Stimulated activated CD8-positive, alpha-beta memory T cell treated with anti-CD3 and anti-CD28 coated beads, Interleukin-7, amount 100 ng/mL, for 4 hours (primary cell): ENCODE measurements around the gene TRAPPC2L.

Source experiments
- DNase-seq, 2 donors: peaks; one replicate each; pipeline ENCODE4 v3.0.0-alpha.2; 2020; ENCODE audit warnings: low read depth in 2 of 2

TRAPPC2L gene

DNA sequence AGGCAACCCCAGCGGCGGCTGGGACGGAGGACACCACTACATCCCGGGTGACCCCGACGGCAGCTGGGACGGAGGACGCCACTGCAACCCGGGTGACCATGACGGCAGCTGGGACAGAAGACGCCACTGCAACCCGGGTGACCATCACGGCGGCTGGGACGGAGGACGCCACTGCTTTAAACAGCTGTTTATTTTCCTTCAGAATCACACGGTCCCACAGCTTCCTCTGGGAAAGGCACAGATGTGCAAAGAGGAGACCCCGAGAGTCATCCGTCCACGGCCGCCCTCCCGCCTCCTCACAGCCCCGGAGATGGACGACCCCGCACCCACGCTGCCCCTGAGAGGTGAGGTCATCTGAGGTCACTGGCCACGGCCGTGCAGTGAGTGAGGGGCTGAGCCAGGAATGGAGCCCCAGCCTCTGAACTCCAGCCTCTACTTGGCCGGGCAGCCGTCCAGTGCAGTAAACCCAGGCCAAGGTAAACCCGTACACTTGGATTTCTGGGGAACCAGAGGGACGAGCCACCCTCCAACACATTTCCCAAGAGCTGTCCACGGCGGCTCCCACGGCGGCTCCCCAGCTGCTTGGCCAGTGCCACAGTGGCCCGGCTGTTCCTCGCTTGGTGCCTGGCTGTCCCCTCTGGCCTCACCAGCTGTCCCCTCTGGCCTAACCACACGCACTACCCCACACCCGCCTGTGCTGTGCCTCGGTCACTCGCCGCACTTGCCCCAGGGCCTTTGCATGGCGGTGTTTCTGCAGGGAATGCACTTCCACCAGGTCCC, 52.7 kb downstream of the TRAPPC2L start:
- no peak for DNase-seq

DNA sequence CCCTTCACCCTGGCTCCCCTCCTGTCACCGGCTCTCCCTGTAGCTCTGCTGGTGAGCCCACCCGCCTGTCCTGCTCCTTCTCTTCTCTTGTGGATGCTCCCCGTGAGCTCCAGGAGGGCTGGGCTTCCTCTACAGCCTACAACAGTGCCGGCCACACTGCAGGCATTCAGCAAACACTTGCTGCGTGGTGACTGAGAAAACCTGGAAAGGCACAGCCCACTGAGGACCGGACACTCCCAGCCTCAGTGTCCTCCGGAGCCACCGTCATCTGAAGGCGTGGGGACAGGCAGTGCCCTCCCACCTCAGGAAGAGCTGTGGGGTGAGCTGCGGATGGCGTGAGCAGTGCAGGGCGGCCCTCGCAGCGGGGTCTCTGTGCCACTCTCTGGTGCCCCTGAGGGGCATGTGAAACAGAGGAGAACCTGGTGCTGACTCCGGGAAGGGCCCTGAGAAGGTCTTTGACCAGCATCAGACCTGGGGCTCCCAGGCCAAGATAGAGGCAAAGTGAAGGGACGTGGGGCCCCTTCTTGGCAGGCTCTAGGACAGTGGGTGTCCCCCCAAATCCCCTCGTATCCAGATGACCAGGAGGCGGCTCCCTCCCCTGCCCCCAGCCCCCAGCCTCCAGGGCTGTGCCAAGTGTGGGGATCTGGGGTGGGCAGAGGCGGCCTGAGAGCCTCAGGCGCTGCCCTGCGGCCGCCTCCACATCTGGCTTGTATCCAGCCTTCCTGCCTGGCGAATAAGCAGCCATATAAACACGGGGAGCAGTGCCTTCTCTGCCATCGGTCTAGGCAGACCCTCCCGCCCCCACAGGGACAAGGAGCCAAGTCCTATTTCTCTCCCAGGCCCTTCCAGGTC, 53.6 kb downstream of the TRAPPC2L start:
- no peak for DNase-seq

- DNase-seq = no peak
Observed at GRCh38 chr16:88911136-88911945, 54.4 kb downstream of the TRAPPC2L start.

DNA sequence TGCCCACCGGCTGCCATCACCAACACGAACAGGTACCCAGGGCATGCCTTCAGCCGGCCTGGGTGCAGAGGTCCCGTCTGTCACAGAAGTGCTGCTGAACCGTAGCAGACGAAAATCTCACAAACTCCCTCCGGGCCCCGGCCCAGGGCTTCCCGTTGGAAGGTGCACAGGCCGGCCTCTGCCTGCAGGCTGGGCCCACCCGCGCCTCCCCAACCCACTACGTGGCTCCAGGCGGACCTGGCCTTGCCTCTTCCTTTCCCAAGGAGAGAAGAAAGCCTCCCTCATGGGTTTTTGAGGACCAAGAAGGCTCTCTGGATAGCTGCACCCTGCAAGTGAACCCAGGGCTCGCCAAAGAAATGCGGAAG, 55.0 kb downstream of the TRAPPC2L start:
- no peak for DNase-seq
